GM23338 (cell line): ENCODE measurements around the gene GALNT14. TPM values are rescaled to one million over a fixed set of nuclear protein-coding genes. Genes with fewer than 3 reads are reported as not detected.

Experiments used
- ATAC-seq: fragments of 200-7000 bp; cut with Tn5 transposase; 3 replicates; pipeline ENCODE4 v1.9.1; 2020
- DNase-seq: peaks from one replicate; pipeline ENCODE4 v3.0.0-alpha.2; 2015; ENCODE audit warnings: low spot score
- H2AFZ ChIP-seq: fragments of 200-600 bp; sonication (generic); 2 replicates; pipeline ENCODE4 v1.8.0; 2016; ENCODE audit warnings: antibody characterized with exemption, mild to moderate bottlenecking, moderate library complexity
- H3F3A ChIP-seq: fragments of 200-600 bp; sonication (generic); replicated peaks from 2 replicates; pipeline ENCODE4 v1.8.0; 2017; ENCODE audit warnings: antibody characterized with exemption, mixed run types, low read depth
- H3K27ac ChIP-seq: fragments of 200-600 bp; sonication (generic); 2 replicates; pipeline ENCODE4 v1.6.1; 2016; ENCODE audit warnings: low read depth
- H3K27me3 ChIP-seq: fragments of 200-600 bp; sonication (generic); 2 replicates; pipeline ENCODE4 v1.8.0; 2016; ENCODE audit warnings: mild to moderate bottlenecking, mixed run types, moderate library complexity; ENCODE audit not compliant: insufficient read depth
- H3K36me3 ChIP-seq: fragments of 200-600 bp; sonication (generic); 2 replicates; pipeline ENCODE4 v1.8.0; 2016; ENCODE audit warnings: mild to moderate bottlenecking; ENCODE audit not compliant: insufficient read depth
- H3K4me1 ChIP-seq: fragments of 200-600 bp; sonication (generic); 2 replicates; pipeline ENCODE4 v1.8.0; 2016; ENCODE audit warnings: mild to moderate bottlenecking, moderate library complexity; ENCODE audit not compliant: insufficient read depth
- H3K4me2 ChIP-seq: fragments of 200-600 bp; sonication (generic); 2 replicates; pipeline ENCODE4 v1.7.1; 2017; ENCODE audit warnings: mixed run types
- H3K4me3 ChIP-seq: fragments of 200-600 bp; sonication (generic); 2 replicates; pipeline ENCODE4 v1.6.1; 2016; ENCODE audit warnings: mixed run types
- H3K79me2 ChIP-seq: fragments of 200-600 bp; sonication (generic); replicated peaks from 2 replicates; pipeline ENCODE4 v1.8.0; 2017; ENCODE audit warnings: mild to moderate bottlenecking; ENCODE audit not compliant: insufficient read depth
- H3K9me2 ChIP-seq: fragments of 200-600 bp; sonication (generic); 2 replicates; pipeline ENCODE4 v1.8.0; 2017; ENCODE audit not compliant: insufficient read depth
- H4K20me1 ChIP-seq: fragments of 200-600 bp; sonication (generic); replicated peaks from 2 replicates; pipeline ENCODE4 v1.8.0; 2017; ENCODE audit warnings: mild to moderate bottlenecking; ENCODE audit not compliant: insufficient read depth
- H3K27ac Mint-ChIP-seq: 2 replicates; pipeline ENCODE4 v1.8.0; 2020; ENCODE audit warnings: inconsistent platforms, mild to moderate bottlenecking, moderate library complexity, mixed read lengths
- H3K27me3 Mint-ChIP-seq: 3 replicates; pipeline ENCODE4 v1.8.0; 2022; ENCODE audit warnings: low read depth, mild to moderate bottlenecking, moderate library complexity, mixed read lengths, inconsistent platforms; ENCODE audit not compliant: insufficient read depth, poor library complexity
- H3K36me3 Mint-ChIP-seq: 3 replicates; pipeline ENCODE4 v1.8.0; 2021; ENCODE audit warnings: low read depth, mild to moderate bottlenecking, inconsistent platforms, moderate library complexity, mixed read lengths
- H3K4me1 Mint-ChIP-seq: 3 replicates; pipeline ENCODE4 v1.8.0; 2020; ENCODE audit warnings: mild to moderate bottlenecking, inconsistent platforms, mixed read lengths
- H3K4me3 Mint-ChIP-seq: 3 replicates; pipeline ENCODE4 v1.8.0; 2021; ENCODE audit warnings: moderate library complexity, mild to moderate bottlenecking, inconsistent platforms, mixed read lengths
- H3K9me3 Mint-ChIP-seq: 3 replicates; pipeline ENCODE4 v1.8.0; 2020; ENCODE audit warnings: moderate library complexity, mild to moderate bottlenecking, inconsistent platforms, mixed read lengths
- CREB1 ChIP-seq: fragments of 250-450 bp; sonication (Bioruptor Pico); IDR thresholded peaks from 2 replicates; pipeline ENCODE4 v1.5.0; 2020; ENCODE audit warnings: low read depth, mild to moderate bottlenecking, moderate library complexity
- ETS1 ChIP-seq: IDR thresholded peaks from 2 replicates; pipeline ENCODE4 v1.6.1; 2016; ENCODE audit warnings: antibody characterized with exemption
- EZH2 ChIP-seq: fragments of 200-600 bp; sonication (generic); IDR thresholded peaks from one replicate; pipeline ENCODE4 v1.8.0; 2017; ENCODE audit warnings: antibody characterized with exemption, mild to moderate bottlenecking, low read depth; ENCODE audit not compliant: unreplicated experiment
- EZH2phosphoT487 ChIP-seq: fragments of 200-600 bp; sonication (generic); IDR thresholded peaks from one replicate; pipeline ENCODE4 v1.8.1; 2018; ENCODE audit warnings: antibody characterized with exemption; ENCODE audit not compliant: unreplicated experiment
- JUNB ChIP-seq: IDR thresholded peaks from one replicate; pipeline ENCODE4 v1.6.1; 2016; ENCODE audit warnings: antibody characterized with exemption; ENCODE audit not compliant: unreplicated experiment
- NANOG ChIP-seq: IDR thresholded peaks from 2 replicates; pipeline ENCODE4 v1.6.1; 2016; ENCODE audit warnings: antibody characterized with exemption, borderline replicate concordance
- POLR2AphosphoS5 ChIP-seq: IDR thresholded peaks from 2 replicates; pipeline ENCODE4 v1.6.1; 2016; ENCODE audit warnings: antibody characterized with exemption, low read depth
- STAT1 ChIP-seq: IDR thresholded peaks from one replicate; pipeline ENCODE4 v1.6.1; 2016; ENCODE audit warnings: antibody characterized with exemption; ENCODE audit not compliant: unreplicated experiment
- ZNF114 ChIP-seq: fragments of 250-450 bp; sonication (Bioruptor Pico); IDR thresholded peaks from 2 replicates; pipeline ENCODE4 v1.5.0; 2020; ENCODE audit warnings: mild to moderate bottlenecking, moderate library complexity
- ZNF331 ChIP-seq: fragments of 250-450 bp; sonication (Bioruptor Pico); IDR thresholded peaks from 2 replicates; pipeline ENCODE4 v1.5.0; 2020; ENCODE audit warnings: low read depth, mild to moderate bottlenecking, moderate library complexity
- polyA plus RNA-seq: library from polyadenylated mRNA; unstranded; fragments of >200 nt; fragmentation: Nextera tagmentation; extraction: Ambion mirVana; gene quantifications from 2 replicates; pipeline ENCODE4 v1.2.1, GENCODE V29; 2016
- total RNA-seq: library from RNA; depleted of rRNA; stranded (reverse); fragments of >200 nt; shearing (Covaris generic); gene quantifications from 2 replicates; pipeline ENCODE4 v1.2.3, GENCODE V29; 2014
- TF ChIP-seq, protein P1 (sequence below): IDR thresholded peaks from one replicate; pipeline ENCODE4 v1.6.1; 2018; ENCODE audit warnings: antibody characterized with exemption; ENCODE audit not compliant: unreplicated experiment
- TF ChIP-seq, protein P2 (sequence below), 2 experiments: fragments of 200-600 bp in 1 of 2; sonication (generic) in 1 of 2; conservative IDR thresholded peaks; 2 replicates each; pipeline versions ENCODE4 v1.5.1 to v1.6.1; 2016 to 2017; ENCODE audit warnings: antibody characterized with exemption in 2 of 2, low read depth in 2 of 2, mild to moderate bottlenecking in 2 of 2, moderate library complexity in 1 of 2
- TF ChIP-seq, protein P3 (sequence below): fragments of 250-450 bp; sonication (Bioruptor Pico); IDR thresholded peaks from 2 replicates; pipeline ENCODE4 v1.5.0; 2020; ENCODE audit warnings: mild to moderate bottlenecking, moderate library complexity

The GALNT14 gene
- total and polyA plus RNA-seq, 2 experiments from 2014 or later: 5.4 to 7.7 TPM

DNA sequence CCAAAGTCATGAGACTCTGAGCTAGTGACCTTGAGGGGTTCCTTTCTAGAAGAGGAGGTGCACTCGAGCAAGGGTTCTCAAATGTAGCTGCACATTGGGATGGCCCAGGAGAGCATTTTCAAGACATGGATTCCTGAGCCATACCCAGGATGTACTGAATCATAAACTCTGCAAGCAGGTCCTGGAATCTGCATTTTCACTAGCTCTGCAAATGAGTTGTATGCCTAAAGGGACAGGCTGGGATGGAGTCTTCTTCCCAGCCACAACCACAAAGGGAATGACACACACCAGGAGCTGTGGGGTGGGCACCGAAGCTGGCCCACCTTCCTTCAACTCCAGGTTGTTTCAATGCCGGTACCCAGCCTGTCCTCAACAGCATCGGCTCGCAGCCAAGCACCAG is 90.6 kb downstream of the GALNT14 start:
- Mint-ChIP-seq H3K27me3 (peaks cover 2% of the 10 kb centered on the region), H3K4me1 (no peaks in the 10 kb centered on the region), H3K36me3 (no peaks in the 10 kb centered on the region), H3K9me3 (no peaks in the 10 kb centered on the region), H3K27ac (no peak overlapping the region), H3K4me3 (no peak overlapping the region)
- Histone ChIP-seq H2AFZ (no peak overlapping the region), H3K36me3 (no peaks in the 10 kb centered on the region), H3K79me2 (no peaks in the 10 kb centered on the region), H3K4me3 (no peak overlapping the region), H3K27me3 (no peaks in the 10 kb centered on the region), H3K9me2 (peaks cover 9% of the 10 kb centered on the region), H3K27ac (no peak overlapping the region), H3K4me1 (0 out of 2 replicates have a peak, but pooled peaks cover 6% of the 10 kb centered on the region), H3F3A (no peaks in the 10 kb centered on the region), H3K4me2 (no peak overlapping the region), H4K20me1 (no peaks in the 10 kb centered on the region)
- ATAC-seq: no peak
- TF ChIP-seq EZH2phosphoT487 (no peak), EZH2 (no peak), CREB1 (no peak), ETS1 (no peak), STAT1 (no peak), NANOG (no peak), ZNF114 (CRISPR knock-in tag) (no peak), JUNB (no peak), POLR2AphosphoS5 (no peak), ZNF331 (CRISPR knock-in tag) (no peak)
- TF ChIP-seq, protein P1, sequence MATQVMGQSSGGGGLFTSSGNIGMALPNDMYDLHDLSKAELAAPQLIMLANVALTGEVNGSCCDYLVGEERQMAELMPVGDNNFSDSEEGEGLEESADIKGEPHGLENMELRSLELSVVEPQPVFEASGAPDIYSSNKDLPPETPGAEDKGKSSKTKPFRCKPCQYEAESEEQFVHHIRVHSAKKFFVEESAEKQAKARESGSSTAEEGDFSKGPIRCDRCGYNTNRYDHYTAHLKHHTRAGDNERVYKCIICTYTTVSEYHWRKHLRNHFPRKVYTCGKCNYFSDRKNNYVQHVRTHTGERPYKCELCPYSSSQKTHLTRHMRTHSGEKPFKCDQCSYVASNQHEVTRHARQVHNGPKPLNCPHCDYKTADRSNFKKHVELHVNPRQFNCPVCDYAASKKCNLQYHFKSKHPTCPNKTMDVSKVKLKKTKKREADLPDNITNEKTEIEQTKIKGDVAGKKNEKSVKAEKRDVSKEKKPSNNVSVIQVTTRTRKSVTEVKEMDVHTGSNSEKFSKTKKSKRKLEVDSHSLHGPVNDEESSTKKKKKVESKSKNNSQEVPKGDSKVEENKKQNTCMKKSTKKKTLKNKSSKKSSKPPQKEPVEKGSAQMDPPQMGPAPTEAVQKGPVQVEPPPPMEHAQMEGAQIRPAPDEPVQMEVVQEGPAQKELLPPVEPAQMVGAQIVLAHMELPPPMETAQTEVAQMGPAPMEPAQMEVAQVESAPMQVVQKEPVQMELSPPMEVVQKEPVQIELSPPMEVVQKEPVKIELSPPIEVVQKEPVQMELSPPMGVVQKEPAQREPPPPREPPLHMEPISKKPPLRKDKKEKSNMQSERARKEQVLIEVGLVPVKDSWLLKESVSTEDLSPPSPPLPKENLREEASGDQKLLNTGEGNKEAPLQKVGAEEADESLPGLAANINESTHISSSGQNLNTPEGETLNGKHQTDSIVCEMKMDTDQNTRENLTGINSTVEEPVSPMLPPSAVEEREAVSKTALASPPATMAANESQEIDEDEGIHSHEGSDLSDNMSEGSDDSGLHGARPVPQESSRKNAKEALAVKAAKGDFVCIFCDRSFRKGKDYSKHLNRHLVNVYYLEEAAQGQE: no peak
- TF ChIP-seq, protein P2, sequence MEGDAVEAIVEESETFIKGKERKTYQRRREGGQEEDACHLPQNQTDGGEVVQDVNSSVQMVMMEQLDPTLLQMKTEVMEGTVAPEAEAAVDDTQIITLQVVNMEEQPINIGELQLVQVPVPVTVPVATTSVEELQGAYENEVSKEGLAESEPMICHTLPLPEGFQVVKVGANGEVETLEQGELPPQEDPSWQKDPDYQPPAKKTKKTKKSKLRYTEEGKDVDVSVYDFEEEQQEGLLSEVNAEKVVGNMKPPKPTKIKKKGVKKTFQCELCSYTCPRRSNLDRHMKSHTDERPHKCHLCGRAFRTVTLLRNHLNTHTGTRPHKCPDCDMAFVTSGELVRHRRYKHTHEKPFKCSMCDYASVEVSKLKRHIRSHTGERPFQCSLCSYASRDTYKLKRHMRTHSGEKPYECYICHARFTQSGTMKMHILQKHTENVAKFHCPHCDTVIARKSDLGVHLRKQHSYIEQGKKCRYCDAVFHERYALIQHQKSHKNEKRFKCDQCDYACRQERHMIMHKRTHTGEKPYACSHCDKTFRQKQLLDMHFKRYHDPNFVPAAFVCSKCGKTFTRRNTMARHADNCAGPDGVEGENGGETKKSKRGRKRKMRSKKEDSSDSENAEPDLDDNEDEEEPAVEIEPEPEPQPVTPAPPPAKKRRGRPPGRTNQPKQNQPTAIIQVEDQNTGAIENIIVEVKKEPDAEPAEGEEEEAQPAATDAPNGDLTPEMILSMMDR (conservative IDR thresholded peaks at IDR 0.05; ENCODE audit: low read depth in 2 of 2): no peak
- TF ChIP-seq, protein P3, sequence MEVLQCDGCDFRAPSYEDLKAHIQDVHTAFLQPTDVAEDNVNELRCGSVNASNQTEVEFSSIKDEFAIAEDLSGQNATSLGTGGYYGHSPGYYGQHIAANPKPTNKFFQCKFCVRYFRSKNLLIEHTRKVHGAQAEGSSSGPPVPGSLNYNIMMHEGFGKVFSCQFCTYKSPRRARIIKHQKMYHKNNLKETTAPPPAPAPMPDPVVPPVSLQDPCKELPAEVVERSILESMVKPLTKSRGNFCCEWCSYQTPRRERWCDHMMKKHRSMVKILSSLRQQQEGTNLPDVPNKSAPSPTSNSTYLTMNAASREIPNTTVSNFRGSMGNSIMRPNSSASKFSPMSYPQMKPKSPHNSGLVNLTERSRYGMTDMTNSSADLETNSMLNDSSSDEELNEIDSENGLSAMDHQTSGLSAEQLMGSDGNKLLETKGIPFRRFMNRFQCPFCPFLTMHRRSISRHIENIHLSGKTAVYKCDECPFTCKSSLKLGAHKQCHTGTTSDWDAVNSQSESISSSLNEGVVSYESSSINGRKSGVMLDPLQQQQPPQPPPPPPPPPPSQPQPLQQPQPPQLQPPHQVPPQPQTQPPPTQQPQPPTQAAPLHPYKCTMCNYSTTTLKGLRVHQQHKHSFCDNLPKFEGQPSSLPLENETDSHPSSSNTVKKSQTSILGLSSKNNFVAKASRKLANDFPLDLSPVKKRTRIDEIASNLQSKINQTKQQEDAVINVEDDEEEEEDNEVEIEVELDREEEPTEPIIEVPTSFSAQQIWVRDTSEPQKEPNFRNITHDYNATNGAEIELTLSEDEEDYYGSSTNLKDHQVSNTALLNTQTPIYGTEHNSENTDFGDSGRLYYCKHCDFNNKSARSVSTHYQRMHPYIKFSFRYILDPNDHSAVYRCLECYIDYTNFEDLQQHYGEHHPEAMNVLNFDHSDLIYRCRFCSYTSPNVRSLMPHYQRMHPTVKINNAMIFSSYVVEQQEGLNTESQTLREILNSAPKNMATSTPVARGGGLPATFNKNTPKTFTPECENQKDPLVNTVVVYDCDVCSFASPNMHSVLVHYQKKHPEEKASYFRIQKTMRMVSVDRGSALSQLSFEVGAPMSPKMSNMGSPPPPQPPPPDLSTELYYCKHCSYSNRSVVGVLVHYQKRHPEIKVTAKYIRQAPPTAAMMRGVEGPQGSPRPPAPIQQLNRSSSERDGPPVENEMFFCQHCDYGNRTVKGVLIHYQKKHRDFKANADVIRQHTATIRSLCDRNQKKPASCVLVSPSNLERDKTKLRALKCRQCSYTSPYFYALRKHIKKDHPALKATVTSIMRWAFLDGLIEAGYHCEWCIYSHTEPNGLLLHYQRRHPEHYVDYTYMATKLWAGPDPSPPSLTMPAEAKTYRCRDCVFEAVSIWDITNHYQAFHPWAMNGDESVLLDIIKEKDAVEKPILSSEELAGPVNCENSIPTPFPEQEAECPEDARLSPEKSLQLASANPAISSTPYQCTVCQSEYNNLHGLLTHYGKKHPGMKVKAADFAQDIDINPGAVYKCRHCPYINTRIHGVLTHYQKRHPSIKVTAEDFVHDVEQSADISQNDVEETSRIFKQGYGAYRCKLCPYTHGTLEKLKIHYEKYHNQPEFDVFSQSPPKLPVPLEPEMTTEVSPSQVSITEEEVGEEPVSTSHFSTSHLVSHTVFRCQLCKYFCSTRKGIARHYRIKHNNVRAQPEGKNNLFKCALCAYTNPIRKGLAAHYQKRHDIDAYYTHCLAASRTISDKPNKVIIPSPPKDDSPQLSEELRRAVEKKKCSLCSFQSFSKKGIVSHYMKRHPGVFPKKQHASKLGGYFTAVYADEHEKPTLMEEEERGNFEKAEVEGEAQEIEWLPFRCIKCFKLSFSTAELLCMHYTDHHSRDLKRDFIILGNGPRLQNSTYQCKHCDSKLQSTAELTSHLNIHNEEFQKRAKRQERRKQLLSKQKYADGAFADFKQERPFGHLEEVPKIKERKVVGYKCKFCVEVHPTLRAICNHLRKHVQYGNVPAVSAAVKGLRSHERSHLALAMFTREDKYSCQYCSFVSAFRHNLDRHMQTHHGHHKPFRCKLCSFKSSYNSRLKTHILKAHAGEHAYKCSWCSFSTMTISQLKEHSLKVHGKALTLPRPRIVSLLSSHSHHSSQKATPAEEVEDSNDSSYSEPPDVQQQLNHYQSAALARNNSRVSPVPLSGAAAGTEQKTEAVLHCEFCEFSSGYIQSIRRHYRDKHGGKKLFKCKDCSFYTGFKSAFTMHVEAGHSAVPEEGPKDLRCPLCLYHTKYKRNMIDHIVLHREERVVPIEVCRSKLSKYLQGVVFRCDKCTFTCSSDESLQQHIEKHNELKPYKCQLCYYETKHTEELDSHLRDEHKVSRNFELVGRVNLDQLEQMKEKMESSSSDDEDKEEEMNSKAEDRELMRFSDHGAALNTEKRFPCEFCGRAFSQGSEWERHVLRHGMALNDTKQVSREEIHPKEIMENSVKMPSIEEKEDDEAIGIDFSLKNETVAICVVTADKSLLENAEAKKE (CRISPR knock-in tag): no peak
- DNase-seq: no peak
